ENCODE data around the gene GSG1L.

Gene GSG1L

GRCh38 chr16:28062847-28063521, 530 bp downstream of the GSG1L start:
- no peak for DNase-seq (ENCODE audit: low spot score)

- no peak for DNase-seq (ENCODE audit: low spot score)
Measured at GRCh38 chr16:28062261-28062846, 1.2 kb downstream of the GSG1L start.

DNA sequence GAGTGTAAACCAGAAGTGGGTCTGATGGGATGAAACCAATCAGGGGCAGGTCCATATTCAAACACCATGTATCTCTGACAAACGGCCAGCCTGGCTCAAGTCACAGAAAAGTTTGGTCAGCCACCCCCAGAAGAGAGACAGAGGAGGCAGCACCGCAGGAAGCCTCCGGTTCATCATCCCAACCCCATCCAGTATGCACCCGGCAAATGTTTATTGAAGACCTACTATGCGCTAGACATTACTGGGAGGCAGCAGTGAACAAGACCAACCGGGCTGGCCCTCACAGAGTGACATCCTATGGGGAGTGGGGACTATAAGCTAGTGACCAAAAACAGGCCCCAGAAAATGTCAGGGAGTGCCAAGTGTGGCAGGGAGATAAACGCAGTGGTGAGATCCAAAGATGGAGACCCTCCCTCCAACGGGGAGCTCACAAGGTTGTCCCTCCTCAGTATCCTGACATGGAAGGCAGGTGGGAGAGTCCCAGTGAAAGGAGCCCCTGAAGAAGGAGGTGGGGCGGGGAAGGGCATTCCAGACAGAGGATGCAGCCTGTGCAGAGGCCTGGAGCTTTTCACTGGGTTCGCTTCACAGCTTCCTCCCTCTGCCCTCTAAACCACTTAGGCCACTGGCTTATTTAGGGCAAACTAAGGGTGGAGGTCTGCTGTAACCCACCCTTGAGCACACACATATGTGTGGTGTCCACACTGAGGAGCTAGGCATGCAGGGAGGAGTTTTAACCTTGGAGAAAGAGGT, 2.0 kb downstream of the GSG1L start:
- no peak for DNase-seq (ENCODE audit: low spot score)

- DNase-seq (ENCODE audit: low spot score): no peak
Measured at GRCh38 chr16:28059841-28060575, 3.5 kb downstream of the GSG1L start.

DNA sequence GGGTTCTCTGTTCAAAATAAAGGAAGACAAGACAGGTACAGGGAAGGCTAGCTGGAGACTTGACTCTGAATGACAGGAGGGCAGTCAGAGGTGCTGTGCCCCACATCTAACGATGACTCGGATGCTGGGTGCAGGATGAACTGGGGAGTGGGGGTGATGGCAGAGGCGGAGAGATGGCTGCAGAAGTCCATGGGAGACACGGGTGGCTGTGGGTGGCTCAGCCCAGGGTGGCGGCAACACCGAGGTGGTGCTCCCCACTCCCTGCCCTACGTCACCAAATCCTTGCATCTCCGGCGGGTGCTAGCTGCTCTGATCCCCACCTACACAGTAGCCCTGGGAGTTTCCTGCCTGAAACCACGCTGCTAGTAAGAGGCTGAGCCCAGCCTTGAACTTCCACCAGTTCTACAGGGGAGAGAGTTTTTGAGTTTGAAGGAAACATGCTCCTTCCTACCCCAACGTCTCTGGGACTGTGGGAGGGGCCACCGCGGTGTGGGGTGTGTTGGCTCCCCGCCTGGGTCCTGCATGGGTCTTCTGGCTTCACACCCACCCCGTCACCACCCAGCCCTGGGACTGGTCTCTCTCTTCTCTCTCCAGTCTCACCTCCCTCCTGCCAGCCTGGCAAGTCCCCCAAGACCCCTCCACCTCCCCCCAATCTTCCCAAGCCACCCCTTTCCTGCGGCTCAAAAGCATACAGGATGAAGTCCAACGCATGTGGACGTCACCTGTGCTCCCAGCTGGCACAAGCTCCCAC, 4.5 kb downstream of the GSG1L start:
- no peak for DNase-seq (ENCODE audit: low spot score)

DNA sequence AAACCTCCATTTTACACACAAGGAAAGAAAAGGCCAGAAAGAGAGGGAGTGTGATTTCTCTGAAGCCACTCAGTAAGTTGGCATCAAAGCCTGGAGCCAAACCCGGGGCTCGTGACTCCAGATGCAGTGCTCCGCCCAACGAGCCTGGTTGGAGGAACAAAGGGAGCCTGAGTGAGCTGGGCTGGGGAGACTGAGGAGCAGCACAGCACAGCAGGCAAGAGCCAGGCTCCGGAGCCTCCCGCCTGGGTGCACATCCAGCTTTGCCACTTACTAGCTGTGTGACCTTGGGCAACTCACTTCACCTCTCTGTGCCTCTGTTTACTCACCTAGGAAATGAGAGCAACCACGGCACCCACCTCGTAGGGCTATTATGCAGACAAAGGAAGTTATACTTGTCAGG, 5.6 kb downstream of the GSG1L start:
- no peak for DNase-seq (ENCODE audit: low spot score)

DNA sequence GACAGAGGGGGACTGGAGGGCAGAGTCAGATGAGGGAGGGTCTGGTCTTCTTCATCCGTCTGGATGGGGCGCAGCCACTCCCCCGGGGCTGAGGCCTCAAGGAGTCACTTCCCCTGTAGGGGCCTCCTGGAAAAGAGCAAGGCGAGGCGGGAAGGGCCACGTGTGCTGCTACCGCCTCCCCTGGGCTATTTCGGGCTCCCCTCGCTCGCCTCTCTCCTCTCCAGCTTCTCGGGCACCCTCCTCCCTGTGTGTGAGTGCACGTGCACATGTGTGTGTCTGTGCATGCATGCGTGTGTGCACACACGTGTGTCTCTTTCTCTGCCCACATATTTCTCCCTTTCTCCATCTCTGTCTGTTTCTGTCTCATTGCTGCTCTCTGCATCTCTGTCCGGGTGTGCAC, 10.1 kb downstream of the GSG1L start:
- no peak for DNase-seq (ENCODE audit: low spot score)

DNA sequence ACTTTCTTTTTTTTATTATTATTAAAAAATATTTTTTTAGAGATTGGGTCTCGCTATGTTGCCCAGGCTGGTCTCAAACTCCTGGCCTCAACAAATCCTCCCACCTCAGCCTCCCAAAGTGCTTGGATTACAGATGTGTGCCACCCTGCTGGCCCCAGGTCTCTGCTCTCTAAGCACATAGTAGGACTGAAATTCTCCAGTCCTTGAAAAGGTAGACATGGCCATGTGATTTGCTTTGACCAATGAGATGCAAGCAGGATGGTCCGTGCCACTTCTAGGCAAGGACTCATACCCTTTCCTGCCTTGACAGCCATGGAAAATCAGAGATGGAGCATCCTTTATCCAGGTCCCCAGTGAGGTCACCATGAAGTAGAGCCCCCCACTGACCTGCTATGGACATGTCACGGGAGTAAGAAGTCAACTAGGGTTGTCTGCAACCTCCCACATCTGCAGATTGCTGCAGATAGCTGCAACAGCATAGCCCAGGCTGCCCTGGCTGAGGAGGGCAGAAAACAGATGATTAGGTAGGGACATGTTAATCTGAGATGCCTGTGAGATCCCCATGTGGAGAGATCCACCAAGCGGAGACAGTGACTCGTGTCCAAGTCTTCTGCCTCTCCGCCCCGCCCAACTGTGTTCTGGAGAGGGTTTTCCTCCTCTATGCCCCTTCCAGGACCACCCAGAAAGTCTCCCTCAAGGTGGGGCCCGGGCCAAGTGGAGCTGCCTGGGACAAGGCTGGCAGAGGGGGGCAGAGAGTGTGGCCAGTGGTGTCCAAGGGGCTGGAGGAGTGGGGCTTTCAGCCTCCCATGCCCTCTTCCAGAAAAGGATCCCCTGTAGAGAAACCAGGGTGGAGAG, 11.0 kb downstream of the GSG1L start:
- no peak for DNase-seq (ENCODE audit: low spot score)

DNA sequence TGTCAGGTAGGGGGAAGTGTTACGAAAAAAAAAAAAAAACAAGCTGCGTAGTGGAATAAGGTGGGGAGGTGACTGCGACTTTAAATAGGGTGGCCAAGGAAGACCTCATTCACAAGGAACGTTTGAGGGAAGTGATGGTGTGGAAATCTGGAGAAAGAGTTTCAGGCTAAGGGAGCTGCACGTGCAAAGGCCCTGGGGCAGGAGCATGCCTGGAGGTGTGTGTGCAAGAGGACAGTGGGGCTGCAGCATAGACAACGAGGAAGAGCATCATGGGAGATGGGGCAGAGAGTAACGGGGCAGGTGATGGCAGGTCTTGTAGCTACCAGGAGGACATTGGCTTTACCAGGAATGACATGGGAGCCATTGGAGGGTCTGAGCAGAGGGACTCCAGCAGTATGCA, 12.0 kb downstream of the GSG1L start:
- no peak for DNase-seq (ENCODE audit: low spot score)

- no peak for DNase-seq (ENCODE audit: low spot score)
Measured at GRCh38 chr16:28042811-28043210, 20.7 kb downstream of the GSG1L start.

DNA sequence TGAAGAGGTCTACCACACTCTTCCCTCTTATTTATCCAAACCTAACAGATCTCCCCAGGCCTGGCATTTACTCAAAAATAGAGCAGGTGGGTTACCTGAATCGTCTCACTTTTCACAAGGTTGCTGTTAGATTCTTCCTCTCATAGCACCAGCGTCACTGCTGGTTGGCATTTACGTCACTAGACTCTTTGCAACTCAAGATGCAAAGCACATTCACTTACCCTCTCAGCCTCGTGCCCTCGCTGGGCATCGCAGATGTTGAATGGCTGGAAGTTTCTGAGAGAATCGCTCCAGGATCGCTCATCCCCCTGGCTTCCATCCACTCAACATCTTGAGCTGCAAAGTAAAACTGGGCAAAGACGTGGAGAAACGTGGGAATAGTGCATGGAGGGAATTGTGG, 21.9 kb downstream of the GSG1L start:
- DNase-seq (ENCODE audit: low spot score): no peak

DNA sequence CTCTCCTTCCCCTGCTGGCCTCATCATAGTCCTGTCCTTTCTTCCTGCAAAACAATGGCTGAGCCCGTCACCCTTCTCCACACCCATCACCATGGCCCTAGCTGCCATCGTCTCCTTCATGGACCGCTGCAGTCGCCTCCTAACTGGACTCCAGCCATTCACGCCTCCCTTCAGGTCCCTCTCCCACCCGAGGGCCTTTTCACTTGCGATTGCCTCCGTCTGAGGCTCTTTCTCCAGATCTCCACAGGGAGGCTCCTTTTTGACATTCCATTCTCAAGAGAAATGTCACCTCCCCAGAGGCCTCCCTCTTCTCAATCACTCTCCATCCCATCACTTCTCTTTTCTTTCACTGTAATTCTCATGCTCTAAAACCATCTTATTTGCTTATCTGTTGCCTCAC, 23.5 kb downstream of the GSG1L start:
- DNase-seq (ENCODE audit: low spot score): no peak

DNA sequence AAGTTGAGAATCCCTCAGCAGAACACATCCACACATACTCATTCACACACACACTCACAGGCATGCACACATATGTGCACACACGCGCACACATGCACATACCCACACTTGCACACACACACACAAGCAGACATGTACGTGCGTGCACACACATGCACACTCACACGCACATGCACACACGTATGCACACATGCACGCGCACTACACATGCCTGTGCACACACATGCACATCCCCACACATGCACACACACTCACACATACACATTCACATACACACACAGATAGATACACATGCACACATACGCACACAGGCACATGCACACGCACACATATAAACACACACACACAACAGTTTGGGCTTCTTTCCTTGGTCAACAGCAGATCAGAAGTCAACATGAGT, 24.0 kb downstream of the GSG1L start:
- no peak for DNase-seq (ENCODE audit: low spot score)

GRCh38 chr16:28038409-28038808, 25.1 kb downstream of the GSG1L start:
- no peak for DNase-seq (ENCODE audit: low spot score)

DNA sequence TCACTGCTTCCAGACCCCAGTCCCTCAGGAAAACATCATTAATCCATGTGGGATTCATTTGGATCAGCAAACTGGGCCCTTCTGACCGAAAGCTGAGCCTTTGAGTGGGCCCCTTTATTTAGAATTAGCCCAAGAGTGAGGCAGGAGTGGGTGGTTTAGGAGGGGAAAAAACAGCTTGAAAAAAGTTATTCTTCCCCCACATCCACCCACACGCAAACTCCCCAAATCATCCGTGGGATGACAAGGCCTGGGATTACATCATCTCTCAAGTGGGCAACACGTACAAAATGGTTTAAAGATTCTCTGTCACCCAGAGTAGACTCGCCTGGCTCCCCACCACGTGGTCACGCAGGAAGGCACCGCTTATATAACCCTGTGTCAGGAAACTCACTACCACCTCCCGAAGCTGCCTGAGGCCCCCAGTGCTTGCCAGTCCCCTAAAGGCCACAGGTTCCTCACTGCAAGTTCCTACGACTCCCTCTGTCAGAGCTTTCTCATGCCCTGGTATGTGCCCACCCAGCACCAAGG, 27.6 kb downstream of the GSG1L start:
- no peak for DNase-seq (ENCODE audit: low spot score)

GRCh38 chr16:28033870-28034269, 29.6 kb downstream of the GSG1L start:
- DNase-seq (ENCODE audit: low spot score): no peak

GRCh38 chr16:28029387-28030002, 34.0 kb downstream of the GSG1L start:
- DNase-seq (ENCODE audit: low spot score): no peak

DNA sequence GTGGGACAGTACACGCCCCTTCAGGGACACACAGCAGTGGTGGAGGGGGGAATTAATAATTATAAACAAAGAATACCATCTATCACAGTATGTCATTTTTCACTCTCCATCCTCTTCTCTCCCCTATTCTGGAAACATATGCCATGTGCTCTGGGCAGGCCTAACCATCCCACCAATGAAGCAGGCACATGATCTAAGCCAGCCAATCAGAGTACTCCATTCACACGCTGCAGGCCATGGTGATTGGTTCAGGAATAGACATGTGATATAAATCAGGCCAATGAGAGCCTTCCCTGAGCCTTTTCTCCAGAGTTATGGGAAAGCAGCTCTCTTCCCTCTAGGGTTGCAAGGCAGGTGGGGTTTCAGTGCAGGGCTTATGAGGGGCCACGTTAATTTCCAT, 36.5 kb downstream of the GSG1L start:
- DNase-seq (ENCODE audit: low spot score): peak; percentile 57

- no peak for DNase-seq (ENCODE audit: low spot score)
Measured at GRCh38 chr16:28025631-28026030, 37.9 kb downstream of the GSG1L start.

DNA sequence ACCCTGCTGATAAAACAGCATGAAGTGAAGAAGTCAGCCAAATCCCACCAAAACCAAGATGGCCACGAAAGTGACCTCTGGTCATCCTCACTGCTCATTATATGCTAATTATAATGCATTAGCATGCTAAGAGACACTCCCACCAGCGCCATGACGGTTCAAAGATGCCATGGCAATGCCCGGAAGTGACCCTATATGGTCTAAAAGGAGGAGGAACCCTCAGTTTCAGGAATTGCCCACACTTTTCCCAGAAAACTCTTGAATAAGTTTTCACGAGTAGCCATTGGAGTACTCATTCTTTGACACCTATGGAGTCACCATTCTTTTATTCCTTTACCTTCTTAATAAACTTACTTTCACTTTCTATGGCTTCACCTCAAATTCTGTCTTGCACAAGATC, 44.3 kb downstream of the GSG1L start:
- no peak for DNase-seq (ENCODE audit: low spot score)

All from NAMALWA (cell line).